HG02970 (cell line): ENCODE data around the gene GSTT4.
"Not testable (repeated sequence)": the region's sequence is repeated elsewhere in the genome, so short reads cannot be mapped to it uniquely, and the experiment has no call there.

Source experiments
- ATAC-seq: cut with Tn5 transposase; IDR thresholded peaks from one replicate; pipeline ENCODE4 v1.9.1; 2021; ENCODE audit warnings: mild to moderate bottlenecking, moderate library complexity, moderate number of reproducible peaks; ENCODE audit not compliant: unreplicated experiment, low FRiP score

GSTT4 gene

GRCh38 chr22:23993581-23994177 is 11.6 kb downstream of the GSTT4 start:
- ATAC-seq, result not testable (repeated sequence)

- ATAC-seq, result not testable (repeated sequence)
Observed at GRCh38 chr22:23993080-23993479, 12.2 kb downstream of the GSTT4 start.

- ATAC-seq, result not testable (repeated sequence)
Observed at GRCh38 chr22:23989583-23990244, 15.5 kb downstream of the GSTT4 start.

GRCh38 chr22:23986538-23987178 is 18.6 kb downstream of the GSTT4 start:
- not testable (repeated sequence) for ATAC-seq

GRCh38 chr22:23986089-23986488 is 19.2 kb downstream of the GSTT4 start:
- not testable (repeated sequence) for ATAC-seq

- ATAC-seq, result no peak
Observed at GRCh38 chr22:23984430-23984829, 20.8 kb downstream of the GSTT4 start.

GRCh38 chr22:23980567-23980966 is 24.7 kb downstream of the GSTT4 start:
- ATAC-seq, result not testable (repeated sequence)

- not testable (repeated sequence) for ATAC-seq
Observed at GRCh38 chr22:23979557-23980240, 25.6 kb downstream of the GSTT4 start, which contains the start of gene GSTT2. GSTT2 (plus strand) TSS chr22:23980134.

GRCh38 chr22:23977304-23977703 is 27.9 kb downstream of the GSTT4 start:
- not testable (repeated sequence) for ATAC-seq

GRCh38 chr22:23974836-23975352 is 30.4 kb downstream of the GSTT4 start:
- not testable (repeated sequence) for ATAC-seq

- ATAC-seq, result peak; percentile 90
Observed at GRCh38 chr22:23974345-23974744, 30.9 kb downstream of the GSTT4 start, which contains the start of gene DDT. DDT (minus strand) TSS chr22:23974441; CDS start chr22:23974414, 27 bp downstream.

- not testable (repeated sequence) for ATAC-seq
Observed at GRCh38 chr22:23971927-23972326, 33.3 kb downstream of the GSTT4 start.

- ATAC-seq, result no peak
Observed at GRCh38 chr22:23970816-23971486, 34.3 kb downstream of the GSTT4 start.

- no peak for ATAC-seq
Observed at GRCh38 chr22:23970201-23970641, 35.0 kb downstream of the GSTT4 start.

GRCh38 chr22:23969071-23969470 is 36.2 kb downstream of the GSTT4 start:
- ATAC-seq, result no peak

- ATAC-seq, result peak; percentile 91
Observed at GRCh38 chr22:23966568-23966967, 38.7 kb downstream of the GSTT4 start, which contains the start of gene DDTL. DDTL (plus strand) TSS chr22:23966888; CDS start chr22:23966915, 27 bp downstream.

GRCh38 chr22:23966094-23966493 is 39.2 kb downstream of the GSTT4 start:
- ATAC-seq, result not testable (repeated sequence)

GRCh38 chr22:23961084-23961771 is 44.0 kb downstream of the GSTT4 start, which contains the start of gene GSTT2B:
GSTT2B (minus strand) TSS chr22:23961195; CDS start chr22:23961131, 64 bp downstream.
- not testable (repeated sequence) for ATAC-seq

- ATAC-seq, result not testable (repeated sequence)
Observed at GRCh38 chr22:23956301-23956900, 48.9 kb downstream of the GSTT4 start.
